ENCODE measurements around the gene OPA3.

DNA sequence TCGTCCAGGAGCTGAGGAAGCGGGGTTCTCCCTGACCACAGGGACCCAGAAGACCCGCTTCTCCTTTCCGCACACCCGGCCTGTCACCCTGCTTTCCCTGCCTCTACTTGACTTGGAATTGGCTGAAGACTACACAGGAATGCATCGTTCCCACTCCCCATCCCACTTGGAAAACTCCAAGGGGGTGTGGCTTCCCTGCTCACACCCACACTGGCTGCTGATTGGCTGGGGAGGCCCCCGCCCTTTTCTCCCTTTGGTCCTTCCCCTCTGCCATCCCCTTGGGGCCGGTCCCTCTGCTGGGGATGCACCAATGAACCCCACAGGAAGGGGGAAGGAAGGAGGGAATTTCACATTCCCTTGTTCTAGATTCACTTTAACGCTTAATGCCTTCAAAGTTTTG, 58.5 kb downstream of the OPA3 start:
- no peak for TF ChIP-seq CTCF (IDR thresholded peaks at IDR 0.05)
- TF ChIP-seq POLR2A (IDR thresholded peaks at IDR 0.05) = no peak

All from adrenal gland (tissue), 5 donors.